ENCODE measurements around the gene ANKRD44.
"Not testable (repeated sequence)": the region's sequence is repeated elsewhere in the genome, so short reads cannot be mapped to it uniquely, and the experiment has no call there.

Gene ANKRD44

DNA sequence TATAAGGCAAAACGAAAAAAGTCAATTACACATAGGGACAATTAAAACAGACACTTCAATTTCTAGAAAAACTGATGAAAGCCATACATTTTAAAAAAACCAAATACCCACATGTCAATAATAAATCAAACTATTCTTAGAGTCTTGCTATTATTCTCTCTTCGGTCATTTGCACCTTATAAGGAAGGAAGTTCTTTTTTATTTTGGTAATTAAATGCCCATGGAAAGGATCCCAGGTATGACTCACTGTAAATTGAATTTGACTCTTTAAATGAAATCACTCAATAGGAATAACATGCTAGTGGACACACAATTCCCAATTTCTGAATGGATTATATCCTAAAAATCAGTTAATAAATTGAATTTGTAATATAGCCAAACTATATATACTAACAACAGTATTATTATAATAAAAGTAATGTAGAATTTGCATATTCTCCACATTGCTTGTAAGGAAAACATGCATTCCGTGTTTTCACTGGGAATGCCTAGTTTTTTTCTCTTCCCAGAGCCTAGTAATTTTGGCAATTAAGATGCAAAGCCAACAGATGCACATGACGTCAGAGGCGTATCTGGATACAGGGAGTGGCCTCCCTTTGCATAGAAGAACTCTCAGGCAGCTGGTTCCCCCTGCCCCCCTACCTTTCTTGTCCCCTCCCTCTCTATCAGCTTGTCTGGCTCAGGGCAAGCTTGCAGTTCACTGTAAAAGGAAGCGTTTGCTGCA, 230.6 kb downstream of the ANKRD44 start:
- DNase-seq (ENCODE audit: low read depth in 2 of 2, low spot score in 1 of 2), result no peak

- DNase-seq (ENCODE audit: low read depth in 2 of 2, low spot score in 1 of 2), result no peak
These were observed 231.2 kb downstream of the ANKRD44 start for GRCh38 chr2:197079414-197079813.

DNA sequence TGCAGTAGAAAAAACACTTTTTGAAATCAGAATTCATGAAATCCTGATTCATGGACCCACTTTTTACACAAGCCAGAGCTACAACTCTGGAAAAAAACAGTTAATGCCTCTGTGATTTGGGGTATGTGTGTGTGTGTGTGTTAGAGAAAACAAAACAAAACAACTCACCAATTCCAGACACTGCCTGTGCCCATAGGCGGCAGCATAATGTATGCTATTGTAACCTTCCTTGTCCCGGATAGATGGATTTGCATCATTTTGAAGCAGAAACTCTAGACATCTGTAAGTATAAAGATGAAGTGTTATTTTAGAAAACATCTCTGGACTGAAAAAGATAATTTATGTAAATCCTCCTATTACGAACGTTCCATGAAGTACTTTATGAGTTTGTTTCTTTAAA, 232.0 kb downstream of the ANKRD44 start:
- DNase-seq (ENCODE audit: low read depth in 2 of 2, low spot score in 1 of 2), result no peak

- DNase-seq (ENCODE audit: low read depth in 2 of 2, low spot score in 1 of 2), result no peak
These were observed 233.2 kb downstream of the ANKRD44 start for GRCh38 chr2:197077336-197077735.

GRCh38 chr2:197076652-197077051, 233.9 kb downstream of the ANKRD44 start:
- no peak for DNase-seq (ENCODE audit: low read depth in 2 of 2, low spot score in 1 of 2)

DNA sequence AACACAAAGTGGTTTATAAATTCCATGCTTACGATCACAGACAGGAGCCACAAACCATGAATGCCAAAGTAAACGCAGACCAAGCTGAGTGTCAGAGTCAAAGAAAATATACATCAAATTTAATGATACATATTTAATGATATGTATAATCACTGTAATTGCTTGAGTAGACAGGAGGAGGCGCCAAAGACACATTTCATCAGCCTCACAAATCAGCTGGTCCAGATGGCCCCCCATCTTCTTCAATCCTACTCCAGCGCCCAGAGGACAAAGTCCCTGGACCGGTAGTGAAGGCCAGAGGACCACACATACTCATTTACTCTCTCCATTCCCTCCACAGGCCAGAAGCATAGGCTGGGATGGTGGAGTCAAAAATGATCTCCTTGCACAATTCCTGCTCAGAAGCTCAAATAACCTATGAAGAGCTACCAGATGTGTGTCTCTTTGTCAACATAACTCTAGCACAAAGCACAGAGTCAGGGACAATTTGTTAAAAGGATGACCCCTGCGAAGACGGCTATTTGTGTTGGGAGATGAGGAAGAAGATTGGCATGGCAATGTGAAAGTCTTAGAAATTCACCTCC, 234.7 kb downstream of the ANKRD44 start:
- no peak for DNase-seq (ENCODE audit: low read depth in 2 of 2, low spot score in 1 of 2)

GRCh38 chr2:197075281-197075680, 235.3 kb downstream of the ANKRD44 start:
- DNase-seq (ENCODE audit: low read depth in 2 of 2, low spot score in 1 of 2), result no peak

- DNase-seq (ENCODE audit: low read depth in 2 of 2, low spot score in 1 of 2), result no peak
These were observed 236.7 kb downstream of the ANKRD44 start for GRCh38 chr2:197073701-197074433.

- DNase-seq (ENCODE audit: low read depth in 2 of 2, low spot score in 1 of 2), result no peak
These were observed 237.3 kb downstream of the ANKRD44 start for GRCh38 chr2:197073270-197073669.

- DNase-seq (ENCODE audit: low read depth in 2 of 2, low spot score in 1 of 2), result no peak
These were observed 238.0 kb downstream of the ANKRD44 start for GRCh38 chr2:197072533-197072932.

DNA sequence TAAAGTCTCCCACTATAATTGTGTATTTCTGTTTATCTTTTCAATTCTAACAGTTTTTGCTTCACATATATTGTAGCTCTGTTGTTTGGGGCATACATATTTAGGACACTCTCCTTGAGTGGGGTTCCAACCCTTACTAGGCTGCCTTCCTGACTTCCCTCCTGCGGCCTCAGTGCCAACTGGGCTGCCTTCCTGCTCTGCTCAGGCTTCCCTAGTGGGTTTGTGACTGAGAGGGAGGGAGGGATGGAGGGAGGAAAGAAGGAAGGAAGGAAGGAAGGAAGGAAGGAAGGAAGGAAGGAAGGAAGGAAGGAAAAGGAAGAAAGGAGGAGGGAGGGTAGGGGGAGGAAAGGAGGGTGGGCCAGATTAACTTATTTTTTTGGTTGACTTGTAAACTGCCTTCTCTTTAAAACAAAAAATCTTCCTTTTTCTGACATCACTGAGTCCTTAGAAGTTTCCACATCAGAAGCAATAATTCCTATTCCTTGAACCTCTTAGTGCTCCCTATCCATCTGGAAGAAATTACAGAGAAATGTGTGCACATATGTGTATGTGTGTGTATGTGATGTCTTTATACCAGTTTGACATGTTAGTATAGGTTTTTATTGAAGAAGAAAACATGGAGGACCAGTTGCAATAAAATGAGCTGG, 238.7 kb downstream of the ANKRD44 start:
- no peak for DNase-seq (ENCODE audit: low read depth in 2 of 2, low spot score in 1 of 2)

DNA sequence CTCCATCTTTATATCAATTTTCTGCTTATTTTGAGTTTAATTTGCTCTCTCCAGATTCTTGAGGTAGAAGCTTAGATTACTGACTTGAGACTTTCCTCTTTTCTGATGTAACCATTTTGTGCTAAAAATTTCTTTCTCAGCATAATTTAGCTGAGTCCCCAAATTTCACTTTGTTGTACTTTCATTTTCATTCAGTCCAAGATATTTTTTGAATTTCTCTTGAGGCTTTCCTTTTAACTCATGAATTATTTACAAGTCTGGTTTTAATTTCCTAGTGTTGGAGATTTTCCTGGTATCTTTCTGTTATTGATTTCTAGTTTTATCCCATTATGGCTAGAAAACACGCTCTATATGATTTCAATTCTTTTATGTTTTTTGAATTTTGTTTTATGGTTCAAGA, 239.4 kb downstream of the ANKRD44 start:
- no peak for DNase-seq (ENCODE audit: low read depth in 2 of 2, low spot score in 1 of 2)

DNA sequence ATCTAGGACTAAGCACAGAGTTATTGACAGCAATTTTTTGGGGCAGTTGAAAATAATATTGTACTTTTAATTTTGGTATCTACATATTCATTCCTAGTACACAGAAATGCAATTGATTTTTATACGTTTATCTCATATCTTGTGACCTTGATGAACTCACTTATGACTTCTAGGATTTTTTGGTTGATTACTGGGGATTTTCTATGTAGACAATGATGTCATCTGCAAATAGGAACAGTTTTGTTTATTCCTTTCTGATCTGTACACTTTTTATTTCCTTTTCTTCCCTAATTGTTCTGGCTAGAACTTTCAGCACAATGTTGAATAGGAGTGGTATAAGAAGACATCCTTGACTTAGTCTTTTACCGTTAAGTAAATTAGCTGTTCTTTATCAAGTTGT, 240.6 kb downstream of the ANKRD44 start:
- DNase-seq (ENCODE audit: low read depth in 2 of 2, low spot score in 1 of 2), result no peak

DNA sequence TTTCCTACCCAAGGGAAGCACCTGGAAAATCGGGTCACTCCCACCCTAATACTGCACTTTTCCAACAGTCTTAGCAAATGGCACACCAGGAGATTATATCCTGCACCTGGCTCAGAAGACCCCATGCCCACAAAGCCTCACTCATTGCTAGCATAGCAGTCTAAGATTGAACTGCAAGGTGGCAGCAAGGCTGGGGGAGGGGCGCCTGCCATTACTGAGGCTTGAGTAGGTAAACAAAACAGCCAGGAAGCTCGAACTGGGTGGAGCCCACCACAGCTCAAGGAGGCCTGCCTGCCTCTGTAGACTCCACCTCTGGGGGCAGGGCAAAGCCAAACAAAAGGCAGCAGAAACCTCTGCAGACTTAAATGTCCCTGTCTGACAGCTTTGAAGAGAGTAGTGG, 248.0 kb downstream of the ANKRD44 start:
- DNase-seq (ENCODE audit: low read depth in 2 of 2, low spot score in 1 of 2), result not testable (repeated sequence)

DNA sequence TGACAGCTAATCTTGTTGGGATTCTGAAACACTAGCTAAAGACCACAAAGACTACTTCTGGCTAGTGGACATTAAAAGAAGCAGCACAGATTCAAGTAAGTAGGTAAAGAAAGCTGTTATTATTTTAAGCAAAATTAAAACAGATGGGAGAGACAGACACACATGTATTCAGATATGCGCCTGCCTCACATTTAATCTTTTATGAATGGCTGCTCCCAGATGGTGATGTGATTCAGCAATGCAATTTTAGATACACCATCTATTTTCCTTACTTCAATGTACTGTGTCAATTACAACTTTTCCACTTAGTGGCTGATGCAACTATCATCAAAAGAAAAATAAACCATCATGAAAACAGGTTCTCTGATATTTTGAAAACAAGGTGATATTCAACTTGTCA, 251.1 kb downstream of the ANKRD44 start:
- DNase-seq (ENCODE audit: low read depth in 2 of 2, low spot score in 1 of 2), result no peak

DNA sequence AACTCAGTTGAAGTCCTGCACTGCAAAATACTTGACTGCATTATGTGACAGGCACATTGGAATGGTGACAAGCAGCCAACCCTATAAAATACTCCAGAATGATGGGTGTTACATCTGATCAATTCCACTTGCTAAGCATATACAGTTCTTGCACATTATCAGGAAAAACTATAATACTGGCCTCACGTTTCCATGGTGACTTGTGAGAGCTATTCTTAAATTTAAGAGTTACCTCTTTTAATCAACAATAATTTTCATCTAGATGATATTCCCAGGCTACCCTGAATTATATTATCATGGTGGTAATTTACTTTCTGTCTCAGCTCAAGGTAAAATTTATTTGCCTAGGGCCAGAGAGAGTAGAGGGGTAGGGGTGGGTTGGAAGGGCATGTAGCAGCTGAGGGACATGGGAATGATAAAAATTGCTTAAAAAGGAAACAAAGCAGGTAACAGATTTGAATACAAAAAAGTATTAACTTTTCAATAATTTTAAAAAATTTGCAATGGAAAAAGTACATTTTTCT, 251.7 kb downstream of the ANKRD44 start:
- no peak for DNase-seq (ENCODE audit: low read depth in 2 of 2, low spot score in 1 of 2)

DNA sequence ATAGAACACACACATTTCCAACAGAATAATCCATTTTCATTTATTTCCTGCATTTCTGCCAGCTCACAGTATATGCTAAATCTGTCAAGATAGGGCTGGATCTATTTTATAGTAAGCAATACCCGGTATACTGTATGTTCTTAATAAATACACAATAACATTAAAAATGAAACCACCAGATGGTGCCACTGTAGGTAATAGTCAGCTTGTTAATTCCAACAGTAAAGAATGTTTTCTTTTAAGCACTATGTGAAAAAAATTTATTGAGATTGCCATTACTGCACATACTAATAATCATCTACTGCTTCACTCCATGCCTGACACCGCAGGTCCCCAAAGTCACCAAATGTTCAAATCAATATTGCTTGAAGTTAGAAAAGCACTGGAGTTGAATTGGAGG, 252.6 kb downstream of the ANKRD44 start:
- no peak for DNase-seq (ENCODE audit: low read depth in 2 of 2, low spot score in 1 of 2)

- no peak for DNase-seq (ENCODE audit: low read depth in 2 of 2, low spot score in 1 of 2)
These were observed 255.5 kb downstream of the ANKRD44 start for GRCh38 chr2:197055045-197055444.

DNA sequence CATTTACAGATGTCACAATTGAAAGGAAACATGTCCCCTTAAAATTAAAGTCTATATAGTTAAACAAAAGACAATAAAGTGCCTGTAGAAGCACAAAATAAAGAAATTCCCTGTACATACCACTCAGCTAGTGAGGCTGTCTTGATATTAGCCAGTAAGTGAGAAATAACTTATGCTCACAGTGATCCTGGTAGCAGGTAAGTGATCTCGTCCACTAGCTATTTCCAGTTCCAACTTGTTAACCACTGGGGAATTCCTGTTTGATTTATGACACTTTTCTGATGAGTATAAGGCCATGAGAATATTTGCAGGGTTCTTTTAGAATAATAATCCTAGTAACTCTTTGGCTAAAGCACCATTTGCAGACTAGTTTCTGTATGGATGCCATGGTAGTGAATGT, 256.1 kb downstream of the ANKRD44 start:
- DNase-seq (ENCODE audit: low read depth in 2 of 2, low spot score in 1 of 2), result no peak

DNA sequence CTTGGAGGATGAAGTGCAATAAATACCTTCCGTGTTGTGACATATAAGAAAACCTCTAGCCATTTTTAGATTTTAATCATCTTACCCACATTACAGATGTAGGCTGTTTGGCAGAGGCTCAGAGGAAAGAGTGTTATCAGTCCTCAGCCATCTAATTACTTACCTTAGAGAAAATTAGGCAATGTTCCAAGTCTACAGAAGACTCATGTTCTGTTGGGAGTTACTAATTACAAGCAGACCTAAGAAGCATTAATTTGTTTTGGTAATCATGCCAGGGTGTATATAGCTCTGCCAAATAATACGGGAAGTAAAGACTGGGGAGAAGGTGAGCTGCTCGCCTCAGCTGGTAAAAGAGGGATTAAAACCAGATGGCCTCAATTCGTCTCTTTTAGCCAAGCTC, 258.2 kb downstream of the ANKRD44 start:
- no peak for DNase-seq (ENCODE audit: low read depth in 2 of 2, low spot score in 1 of 2)

- no peak for DNase-seq (ENCODE audit: low read depth in 2 of 2, low spot score in 1 of 2)
These were observed 265.5 kb downstream of the ANKRD44 start for GRCh38 chr2:197045115-197045514.

DNA sequence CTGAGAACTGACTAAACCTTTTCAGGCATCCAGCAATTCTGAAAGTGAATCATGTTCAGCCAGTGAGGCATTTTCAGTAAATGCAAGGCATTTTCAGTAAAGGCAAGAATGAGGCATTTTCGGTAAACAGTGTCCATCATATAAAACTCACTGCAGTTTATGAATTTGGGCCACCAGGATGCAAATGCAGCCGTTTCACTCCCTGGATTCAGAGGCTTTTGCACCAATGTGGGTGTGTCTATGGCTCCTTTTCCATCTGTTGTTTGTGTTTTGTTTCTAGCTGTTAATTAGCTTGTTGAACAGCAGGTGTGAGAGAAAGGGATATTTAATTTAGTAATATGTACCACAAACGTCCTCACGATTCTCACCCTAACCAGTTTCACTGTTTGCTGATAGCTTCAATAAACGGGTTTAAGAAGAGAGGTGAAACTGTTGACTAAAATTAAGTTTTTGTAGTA, 267.8 kb downstream of the ANKRD44 start:
- no peak for DNase-seq (ENCODE audit: low read depth in 2 of 2, low spot score in 1 of 2)

Data from stimulated activated CD8-positive, alpha-beta memory T cell treated with anti-CD3 and anti-CD28 coated beads, Interleukin-4, amount 100 ng/mL, for 1 hour (primary cell).